RWPE2 (cell line): ENCODE data around the gene SMIM10.
"Not testable (repeated sequence)": the region's sequence is repeated elsewhere in the genome, so short reads cannot be mapped to it uniquely, and the experiment has no call there.

Source experiments
- ATAC-seq: fragments of 200-7000 bp; cut with Tn5 transposase; 3 replicates; pipeline ENCODE4 v1.9.1; 2021; ENCODE audit warnings: low read depth
- DNase-seq: peaks from one replicate; pipeline ENCODE4 v3.0.0-alpha.2; 2020; ENCODE audit warnings: low spot score
- H3K27ac ChIP-seq: fragments of 450-650 bp; 2 replicates; pipeline ENCODE4 v1.5.1; 2017; ENCODE audit warnings: mild to moderate bottlenecking; ENCODE audit not compliant: poor library complexity, severe bottlenecking
- H3K27me3 ChIP-seq: fragments of 250-450 bp; sonication (Bioruptor Pico); 2 replicates; pipeline ENCODE4 v1.5.1; 2021; ENCODE audit warnings: mild to moderate bottlenecking, moderate library complexity; ENCODE audit not compliant: insufficient read depth, poor library complexity, severe bottlenecking
- H3K36me3 ChIP-seq: fragments of 250-450 bp; sonication (Bioruptor Pico); 2 replicates; pipeline ENCODE4 v1.5.1; 2020; ENCODE audit warnings: low read depth, mild to moderate bottlenecking, moderate library complexity
- H3K4me1 ChIP-seq: fragments of 250-450 bp; sonication (Bioruptor Pico); 2 replicates; pipeline ENCODE4 v1.5.1; 2021; ENCODE audit warnings: mild to moderate bottlenecking, moderate library complexity; ENCODE audit not compliant: insufficient read depth, poor library complexity, severe bottlenecking
- H3K4me3 ChIP-seq: fragments of 250-450 bp; sonication (Bioruptor Pico); 2 replicates; pipeline ENCODE4 v1.5.1; 2021; ENCODE audit warnings: mild to moderate bottlenecking, moderate library complexity; ENCODE audit not compliant: severe bottlenecking
- H3K9me3 ChIP-seq: fragments of 250-450 bp; sonication (Bioruptor Pico); 2 replicates; pipeline ENCODE4 v1.5.1; 2021; ENCODE audit warnings: mild to moderate bottlenecking, moderate library complexity; ENCODE audit not compliant: severe bottlenecking
- CTCF ChIP-seq: fragments of 450-650 bp; IDR thresholded peaks from one replicate; pipeline ENCODE4 v1.5.1; 2017; ENCODE audit warnings: mild to moderate bottlenecking, moderate library complexity; ENCODE audit not compliant: poor library complexity, severe bottlenecking

Gene SMIM10

GRCh38 chrX:135009838-135010237 is 19.0 kb downstream of the SMIM10 start:
- DNase-seq (no peak), ATAC-seq (no peak)
- Histone ChIP-seq H3K9me3 (no peaks in the 10 kb centered on the region), H3K4me1 (no peaks in the 10 kb centered on the region), H3K27me3 (no peaks in the 10 kb centered on the region), H3K36me3 (no peaks in the 10 kb centered on the region), H3K4me3 (no peak overlapping the region), H3K27ac (no peak overlapping the region)
- TF ChIP-seq CTCF = no peak

DNA sequence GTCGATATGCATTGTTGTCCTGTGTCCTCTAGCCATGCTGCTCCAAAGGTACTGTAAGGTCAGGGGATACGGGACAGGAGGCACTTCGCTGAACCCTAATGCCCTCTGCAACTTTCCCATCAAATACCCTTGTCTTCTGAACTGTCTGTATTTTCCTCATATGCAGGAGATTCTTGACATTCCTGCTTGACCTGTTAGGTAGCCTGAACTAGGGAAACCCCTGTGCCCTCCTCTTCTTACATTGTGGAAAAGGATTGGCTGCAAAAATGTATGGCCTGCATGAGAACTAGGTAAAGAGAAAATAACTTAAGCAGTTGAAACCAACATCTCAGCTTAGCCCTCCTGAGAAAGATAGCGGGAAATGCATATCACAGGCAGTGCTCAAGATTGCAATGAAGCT is 20.1 kb downstream of the SMIM10 start:
- TF ChIP-seq CTCF = no peak
- Histone ChIP-seq H3K27ac (no peak overlapping the region), H3K4me3 (no peak overlapping the region), H3K27me3 (no peaks in the 10 kb centered on the region), H3K4me1 (no peaks in the 10 kb centered on the region), H3K36me3 (no peaks in the 10 kb centered on the region), H3K9me3 (no peaks in the 10 kb centered on the region)
- no peak for DNase-seq
- no peak for ATAC-seq

DNA sequence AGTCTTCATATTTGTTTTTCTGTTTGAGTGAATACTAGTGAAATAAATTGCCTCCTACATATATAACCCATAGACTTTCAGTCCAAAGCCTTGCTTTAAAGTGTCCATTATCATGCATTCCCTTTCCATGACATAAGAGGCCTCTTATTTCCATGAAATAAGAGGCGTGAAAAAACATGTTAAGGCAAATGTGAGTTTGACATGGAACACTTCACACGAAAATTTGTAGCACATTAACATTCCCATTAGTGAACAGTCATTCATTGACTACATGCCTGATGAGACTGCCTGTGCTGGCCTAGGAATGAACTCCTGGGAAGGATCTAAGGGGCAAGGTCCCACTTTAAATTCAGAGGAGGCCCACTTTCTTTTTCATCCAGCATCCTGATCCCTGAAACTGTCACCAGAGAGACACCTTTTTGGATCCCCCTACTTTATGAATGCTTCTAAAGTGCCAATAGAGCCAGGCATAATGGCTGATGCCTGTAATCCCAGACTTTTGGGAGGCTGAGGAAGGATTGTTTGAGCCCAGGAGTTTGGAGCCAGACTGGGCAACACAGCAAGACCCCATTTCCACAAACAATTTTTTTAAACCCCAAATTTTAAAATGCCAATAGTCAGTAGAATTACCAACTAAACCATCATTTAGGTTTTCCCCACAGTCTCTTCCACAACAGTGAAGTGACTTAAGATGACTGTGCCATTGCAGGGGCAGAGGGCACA is 24.9 kb downstream of the SMIM10 start:
- DNase-seq (no peak), ATAC-seq (no peak)
- no peaks in the 10 kb centered on the region for H3K27me3 ChIP-seq
- TF ChIP-seq CTCF = no peak
- no peaks in the 10 kb centered on the region for H3K36me3 ChIP-seq
- no peak overlapping the region for H3K27ac ChIP-seq
- no peaks in the 10 kb centered on the region for H3K9me3 ChIP-seq
- H3K4me3 ChIP-seq = no peak overlapping the region
- no peaks in the 10 kb centered on the region for H3K4me1 ChIP-seq

DNA sequence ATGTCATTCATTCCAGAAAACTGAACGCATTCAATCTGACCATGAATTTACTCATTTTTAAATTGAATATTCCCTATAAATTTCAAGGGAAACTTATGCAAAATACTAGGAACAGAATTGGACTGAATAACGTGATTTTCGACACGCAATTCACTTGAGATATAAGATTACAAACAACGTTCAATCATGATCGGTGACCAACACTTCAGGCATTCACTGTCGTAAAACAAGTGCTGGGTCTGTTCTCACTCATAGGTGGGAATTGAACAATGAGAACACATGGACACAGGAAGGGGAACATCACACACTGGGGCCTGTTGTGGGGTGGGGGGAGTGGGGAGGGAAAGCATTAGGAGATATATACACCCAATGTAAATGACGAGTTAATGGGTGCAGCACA is 29.1 kb downstream of the SMIM10 start:
- not testable (repeated sequence) for H3K4me1 ChIP-seq, H3K27me3 ChIP-seq, H3K4me3 ChIP-seq, H3K36me3 ChIP-seq, H3K9me3 ChIP-seq, H3K27ac ChIP-seq, DNase-seq
- 0 out of 3 replicates have a peak, but pooled peaks have one; percentile 15 for ATAC-seq

GRCh38 chrX:135023791-135024190 is 33.0 kb downstream of the SMIM10 start:
- H3K9me3 ChIP-seq, H3K27me3 ChIP-seq, H3K27ac ChIP-seq, H3K4me1 ChIP-seq, DNase-seq, H3K4me3 ChIP-seq, ATAC-seq, H3K36me3 ChIP-seq: not testable (repeated sequence)

- no peak for TF ChIP-seq CTCF
- H3K27ac ChIP-seq = no peak overlapping the region
- H3K4me1 ChIP-seq = no peaks in the 10 kb centered on the region
- no peaks in the 10 kb centered on the region for H3K9me3 ChIP-seq
- H3K4me3 ChIP-seq = no peak overlapping the region
- DNase-seq = no peak
- H3K36me3 ChIP-seq = no peaks in the 10 kb centered on the region
- ATAC-seq = no peak
- no peaks in the 10 kb centered on the region for H3K27me3 ChIP-seq
Measured at GRCh38 chrX:135024526-135024925, 33.7 kb downstream of the SMIM10 start.

DNA sequence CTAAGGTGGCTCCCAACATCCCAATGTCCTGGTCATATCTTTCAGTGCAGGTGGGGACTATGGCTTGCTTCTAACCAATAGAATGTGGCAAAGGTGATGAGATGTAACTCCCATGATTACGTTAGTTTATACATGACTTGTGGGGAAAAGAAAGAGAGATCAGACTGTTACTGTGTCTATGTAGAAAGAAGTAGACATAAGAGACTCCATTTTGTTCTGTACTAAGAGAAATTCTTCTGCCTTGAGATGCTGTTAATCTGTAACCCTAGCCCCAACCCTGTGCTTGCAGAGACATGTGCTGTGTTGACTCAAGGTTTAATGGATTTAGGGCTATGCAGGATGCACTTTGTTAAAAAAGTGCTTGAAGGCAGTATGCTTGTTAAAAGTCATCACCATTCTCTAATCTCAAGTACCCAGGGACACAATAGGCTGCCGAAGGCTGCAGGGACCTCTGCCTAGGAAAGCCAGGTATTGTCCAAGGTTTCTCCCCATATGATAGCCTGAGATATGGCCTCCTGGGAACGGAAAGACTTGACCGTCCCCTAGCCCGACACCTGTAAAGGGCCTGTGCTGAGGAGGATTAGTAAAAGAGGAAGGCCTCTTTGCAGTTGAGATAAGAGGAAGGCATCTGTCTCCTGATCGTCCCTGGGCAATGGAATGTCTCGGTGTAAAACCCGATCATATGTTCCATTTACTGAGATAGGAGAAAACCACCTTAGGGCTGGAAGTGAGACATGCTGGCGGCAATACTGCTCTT is 39.6 kb downstream of the SMIM10 start:
- DNase-seq, H3K27me3 ChIP-seq, H3K4me3 ChIP-seq, H3K27ac ChIP-seq, H3K9me3 ChIP-seq, H3K4me1 ChIP-seq, ATAC-seq: not testable (repeated sequence)
- peaks cover 20% of the 10 kb centered on the region for H3K36me3 ChIP-seq
